ENCODE data around the gene ABCC4. TPM values are rescaled to one million over a fixed set of nuclear protein-coding genes. Genes with fewer than 3 reads are reported as not detected.

The ABCC4 gene
- total RNA-seq, 1 donor from 2014 or later: 11.7 TPM

DNA sequence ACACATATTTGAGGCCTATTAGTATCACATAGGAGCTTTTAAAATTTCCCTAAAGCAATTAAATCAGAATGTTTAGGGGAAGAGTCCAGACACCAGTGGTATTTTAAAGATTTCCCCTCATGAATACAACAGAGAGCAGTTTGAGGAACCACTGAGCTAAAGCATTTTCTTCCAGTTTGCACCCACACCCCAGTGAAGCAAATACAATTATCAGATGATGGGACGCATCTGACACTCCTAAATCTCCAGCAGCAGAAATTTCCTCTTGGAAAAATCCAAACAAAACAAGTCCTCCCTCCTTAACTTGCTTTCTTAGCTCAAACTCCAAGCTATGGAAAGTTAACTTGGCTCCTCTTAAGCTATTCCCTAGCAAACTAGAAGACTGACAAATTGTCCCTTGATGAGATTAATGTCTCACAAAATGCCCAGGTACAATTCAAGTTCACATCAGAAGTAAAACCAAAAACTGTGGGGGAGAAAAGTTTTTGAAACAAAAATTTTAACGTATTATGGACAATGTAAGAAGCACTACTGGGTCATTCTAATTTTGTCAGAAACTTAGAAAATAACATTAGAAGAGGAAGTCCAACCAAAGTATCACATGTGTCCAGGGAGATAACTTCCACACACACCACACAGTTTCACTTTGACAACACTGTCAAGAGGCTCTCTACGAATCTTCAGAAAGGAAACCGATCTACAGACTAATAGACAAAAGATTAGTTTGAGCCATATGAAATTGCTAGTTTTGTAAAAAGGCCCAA, 74.1 kb downstream of the ABCC4 start:
- TF ChIP-seq CTCF (IDR thresholded peaks at IDR 0.05): no peak
- ChIA-PET CTCF (interaction anchor here (1.0 to 1.9 kb wide), 4 partner anchors 35 to 74 kb away, joined by 3 to 6 read pairs (median 4); partner anchors contain the start of gene ABCC4), POLR2A (interaction anchor here (0.6 to 1.3 kb wide), 3 partner anchors 12 to 64 kb away, joined by 3 to 5 read pairs (median 4); no protein-coding TSS in a partner anchor)
- DNase-seq (no peak), ATAC-seq (ENCODE audit: low read depth) (peak; percentile 78)
- Mint-ChIP-seq H3K36me3 (ENCODE audit: low read depth) (no peaks in the 10 kb centered on the region), H3K9me3 (no peaks in the 10 kb centered on the region), H3K4me3 (peak overlapping the region; percentile 50), H3K27me3 (no peaks in the 10 kb centered on the region), H3K27ac (peak overlapping the region; percentile 65), H3K4me1 (peaks cover 23% of the 10 kb centered on the region)
- intact Hi-C loops (cut with micrococcal nuclease): loop anchor here (1.0 kb wide), 2 partner anchors 12 to 74 kb away; partner anchors contain the start of gene ABCC4

DNA sequence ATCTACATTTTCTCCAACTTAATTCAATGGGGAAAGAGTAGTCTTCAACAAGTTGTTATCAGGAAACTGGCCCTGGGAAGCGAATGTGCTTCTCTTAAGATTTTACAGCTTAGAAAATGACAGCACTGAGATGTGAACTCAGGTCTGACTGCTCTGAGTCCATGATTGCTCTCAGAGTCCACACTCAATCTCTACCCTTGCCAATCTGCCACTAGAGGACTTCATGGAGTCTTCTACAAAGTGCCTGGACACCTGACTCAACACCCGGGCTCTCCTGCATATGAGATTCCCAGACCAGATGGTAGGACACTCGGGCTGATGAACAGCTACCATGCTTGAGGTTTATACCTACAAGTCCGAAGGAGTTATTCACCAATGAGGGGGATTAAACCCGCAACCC, 74.8 kb downstream of the ABCC4 start:
- ChIA-PET POLR2A (interaction anchor here (1.1 to 1.3 kb wide), 2 partner anchors 13 to 51 kb away, joined by 3 to 5 read pairs; no protein-coding TSS in a partner anchor), CTCF (interaction anchor here (1.0 to 1.9 kb wide), 3 partner anchors 34 to 75 kb away, joined by 3 to 6 read pairs (median 5); partner anchors contain the start of gene ABCC4)
- intact Hi-C loops (cut with micrococcal nuclease): no loop called here
- no peak for TF ChIP-seq CTCF (IDR thresholded peaks at IDR 0.05)
- no peaks in the 10 kb centered on the region for H3K36me3 Mint-ChIP-seq (ENCODE audit: low read depth)
- peaks cover 23% of the 10 kb centered on the region for H3K4me1 Mint-ChIP-seq
- H3K27ac Mint-ChIP-seq: peak overlapping the region; percentile 60
- no peak for ATAC-seq (ENCODE audit: low read depth)
- H3K4me3 Mint-ChIP-seq: no peak overlapping the region
- no peaks in the 10 kb centered on the region for H3K27me3 Mint-ChIP-seq
- DNase-seq: no peak
- no peaks in the 10 kb centered on the region for H3K9me3 Mint-ChIP-seq

- Mint-ChIP-seq H3K4me3 (no peak overlapping the region), H3K36me3 (ENCODE audit: low read depth) (no peaks in the 10 kb centered on the region), H3K27me3 (no peaks in the 10 kb centered on the region), H3K9me3 (no peaks in the 10 kb centered on the region), H3K27ac (peak overlapping the region; percentile 60), H3K4me1 (peaks cover 23% of the 10 kb centered on the region)
- DNase-seq: no peak
- no peak for TF ChIP-seq CTCF (IDR thresholded peaks at IDR 0.05)
- CTCF ChIA-PET: interaction anchor here (1.0 to 1.5 kb wide), 2 partner anchors 37 to 75 kb away, joined by 3 to 5 read pairs; partner anchors contain the start of gene ABCC4
- POLR2A ChIA-PET: interaction anchor here (1.1 kb wide), 1 partner anchor 52 kb away, joined by 3 read pairs; no protein-coding TSS in a partner anchor
- intact Hi-C loops (cut with micrococcal nuclease): no loop called here
- no peak for ATAC-seq (ENCODE audit: low read depth)
Observed at GRCh38 chr13:95226050-95226449, 75.2 kb downstream of the ABCC4 start.

DNA sequence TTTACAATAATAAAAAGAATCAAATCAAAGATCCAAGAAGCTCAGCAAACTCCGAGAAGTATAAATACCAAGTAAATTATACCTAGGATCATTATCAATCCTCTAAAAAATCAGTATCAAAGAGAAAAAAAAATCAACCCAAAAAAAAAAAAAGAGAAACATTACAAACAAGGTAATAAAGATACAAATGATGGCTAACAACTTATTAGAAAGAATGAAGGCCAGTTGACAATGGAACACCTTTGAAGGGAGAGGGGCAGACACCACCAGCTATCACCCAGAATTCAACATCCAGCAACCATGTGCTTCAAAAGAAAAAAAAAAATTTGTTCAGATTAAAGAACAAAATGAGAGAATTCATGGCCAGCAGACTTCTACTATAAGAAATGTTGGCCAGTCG, 77.2 kb downstream of the ABCC4 start:
- peaks cover 23% of the 10 kb centered on the region for H3K4me1 Mint-ChIP-seq
- intact Hi-C loops (cut with micrococcal nuclease): no loop called here
- POLR2A ChIA-PET: no interaction called here
- TF ChIP-seq CTCF (IDR thresholded peaks at IDR 0.05): no peak
- no peak overlapping the region for H3K4me3 Mint-ChIP-seq
- no peak for DNase-seq
- H3K9me3 Mint-ChIP-seq: no peaks in the 10 kb centered on the region
- no peaks in the 10 kb centered on the region for H3K27me3 Mint-ChIP-seq
- no peak overlapping the region for H3K27ac Mint-ChIP-seq
- no peaks in the 10 kb centered on the region for H3K36me3 Mint-ChIP-seq (ENCODE audit: low read depth)
- no peak for ATAC-seq (ENCODE audit: low read depth)
- CTCF ChIA-PET: no interaction called here

GRCh38 chr13:95222733-95223018, 78.6 kb downstream of the ABCC4 start:
- H3K27me3 Mint-ChIP-seq: no peaks in the 10 kb centered on the region
- H3K9me3 Mint-ChIP-seq: no peaks in the 10 kb centered on the region
- ChIA-PET POLR2A (no interaction called here), CTCF (interaction anchor here (1.8 kb wide), 1 partner anchor 32 kb away, joined by 5 read pairs; no protein-coding TSS in a partner anchor)
- ATAC-seq (ENCODE audit: low read depth) (peak; percentile 38), DNase-seq (no peak)
- intact Hi-C loops (cut with micrococcal nuclease): no loop called here
- no peak overlapping the region for H3K27ac Mint-ChIP-seq
- H3K4me1 Mint-ChIP-seq: peaks cover 17% of the 10 kb centered on the region
- TF ChIP-seq CTCF (IDR thresholded peaks at IDR 0.05): no peak
- H3K4me3 Mint-ChIP-seq: no peak overlapping the region
- H3K36me3 Mint-ChIP-seq (ENCODE audit: low read depth): peaks cover 4% of the 10 kb centered on the region
